Measurements from ENCODE around the gene PDE4D. TPM values are rescaled to one million over a fixed set of nuclear protein-coding genes. Genes with fewer than 3 reads are reported as not detected.
A peak's percentile ranks its signal among the peaks of the same experiment; 100 is the strongest.

PDE4D gene
- total RNA-seq, 1 donor = 27.7 TPM

- DNase-seq (ENCODE audit: low read depth in 2 of 3, low spot score in 2 of 3) = peak in 2 of 3 donors; percentile 22 to 52
Measured at GRCh38 chr5:59173578-59173977, 719.9 kb downstream of the PDE4D start.

GRCh38 chr5:59171131-59171530 lies 722.4 kb downstream of the PDE4D start:
- no peak for DNase-seq (ENCODE audit: low read depth in 2 of 3, low spot score in 2 of 3)

- no peak for DNase-seq (ENCODE audit: low read depth in 2 of 3, low spot score in 2 of 3)
Measured at GRCh38 chr5:59169768-59170150, 723.8 kb downstream of the PDE4D start.

GRCh38 chr5:59169081-59169767 lies 724.3 kb downstream of the PDE4D start:
- DNase-seq (ENCODE audit: low read depth in 2 of 3, low spot score in 2 of 3) = no peak

- DNase-seq (ENCODE audit: low read depth in 2 of 3, low spot score in 2 of 3) = no peak
Measured at GRCh38 chr5:59168067-59168466, 725.5 kb downstream of the PDE4D start.

GRCh38 chr5:59164041-59164830 lies 729.3 kb downstream of the PDE4D start:
- no peak for DNase-seq (ENCODE audit: low read depth in 2 of 3, low spot score in 2 of 3)

GRCh38 chr5:59161221-59162105 lies 732.1 kb downstream of the PDE4D start:
- DNase-seq (ENCODE audit: low read depth in 2 of 3, low spot score in 2 of 3) = no peak

GRCh38 chr5:59158637-59159391 lies 734.7 kb downstream of the PDE4D start:
- no peak for DNase-seq (ENCODE audit: low read depth in 2 of 3, low spot score in 2 of 3)

- DNase-seq (ENCODE audit: low read depth in 2 of 3, low spot score in 2 of 3) = no peak
Measured at GRCh38 chr5:59158165-59158564, 735.4 kb downstream of the PDE4D start.

GRCh38 chr5:59157068-59157467 lies 736.5 kb downstream of the PDE4D start:
- no peak for DNase-seq (ENCODE audit: low read depth in 2 of 3, low spot score in 2 of 3)

- no peak for DNase-seq (ENCODE audit: low read depth in 2 of 3, low spot score in 2 of 3)
Measured at GRCh38 chr5:59152701-59153245, 740.8 kb downstream of the PDE4D start.

GRCh38 chr5:59151162-59151889 lies 742.2 kb downstream of the PDE4D start:
- no peak for DNase-seq (ENCODE audit: low read depth in 2 of 3, low spot score in 2 of 3)

GRCh38 chr5:59149827-59150226 lies 743.7 kb downstream of the PDE4D start:
- DNase-seq (ENCODE audit: low read depth in 2 of 3, low spot score in 2 of 3) = no peak

- DNase-seq (ENCODE audit: low read depth in 2 of 3, low spot score in 2 of 3) = no peak
Measured at GRCh38 chr5:59149271-59149670, 744.3 kb downstream of the PDE4D start.

- DNase-seq (ENCODE audit: low read depth in 2 of 3, low spot score in 2 of 3) = no peak
Measured at GRCh38 chr5:59146729-59147128, 746.8 kb downstream of the PDE4D start.

- DNase-seq (ENCODE audit: low read depth in 2 of 3, low spot score in 2 of 3) = no peak
Measured at GRCh38 chr5:59143926-59144333, 749.6 kb downstream of the PDE4D start.

- no peak for DNase-seq (ENCODE audit: low read depth in 2 of 3, low spot score in 2 of 3)
Measured at GRCh38 chr5:59142927-59143326, 750.6 kb downstream of the PDE4D start.

GRCh38 chr5:59142138-59142537 lies 751.4 kb downstream of the PDE4D start:
- no peak for DNase-seq (ENCODE audit: low read depth in 2 of 3, low spot score in 2 of 3)

GRCh38 chr5:59140133-59140532 lies 753.4 kb downstream of the PDE4D start:
- DNase-seq (ENCODE audit: low read depth in 2 of 3, low spot score in 2 of 3) = no peak

- DNase-seq (ENCODE audit: low read depth in 2 of 3, low spot score in 2 of 3) = no peak
Measured at GRCh38 chr5:59139695-59140094, 753.8 kb downstream of the PDE4D start.
